ENCODE measurements around the gene LGALS1. TPM values are rescaled to one million over a fixed set of nuclear protein-coding genes. Genes with fewer than 3 reads are reported as not detected.

Gene LGALS1
- total RNA-seq, 1 experiment from 2014 or later, result 1,080 TPM

- no peak for TF ChIP-seq ELF1 (IDR thresholded peaks at IDR 0.05; ENCODE audit: borderline replicate concordance, low read depth)
- TF ChIP-seq FOSL1 (IDR thresholded peaks at IDR 0.05; ENCODE audit: low read depth), result no peak
- TF ChIP-seq SIN3A (IDR thresholded peaks at IDR 0.05; ENCODE audit: low read depth), result no peak
- H3K4me3 ChIP-seq (replicated peaks in 1 of 2; ENCODE audit: low read depth in 1 of 2, low read length in 2 of 2), result no peak overlapping the region
- H3K9me3 ChIP-seq (ENCODE audit: control insufficient read depth in 1 of 2, insufficient read depth in 1 of 2, low read depth in 1 of 2, low read length in 2 of 2), result no peaks in the 10 kb centered on the region; a peak in 1 of 4 replicates
- ChIA-PET CTCF (no interaction called here), POLR2A (no interaction called here), RAD21 (ENCODE audit: low non-redundant PET in 1 of 2, low total read pairs in 2 of 2, uncharacterized antibody in 2 of 2, unreplicated experiment in 2 of 2) (no interaction called here)
- no peak overlapping the region for H2AFZ ChIP-seq (ENCODE audit: low read depth, low read length, poor library complexity, severe bottlenecking)
- 0 out of 4 replicates have a peak, but pooled peaks cover 0 to 3% of the 10 kb centered on the region in 2 experiments for H3K4me1 ChIP-seq (ENCODE audit: control insufficient read depth in 1 of 2, insufficient read depth in 2 of 2, low read length in 2 of 2)
- DNase-seq (ENCODE audit: low read depth, low spot score) (no peak), ATAC-seq (no peak)
- H3K9me2 ChIP-seq (ENCODE audit: insufficient read depth), result no peaks in the 10 kb centered on the region
- H3K27ac ChIP-seq (ENCODE audit: low read depth, low read length), result no peak overlapping the region
- no peak overlapping the region for H3K4me2 ChIP-seq (ENCODE audit: low read length)
- H3K79me2 ChIP-seq (ENCODE audit: insufficient read depth, low read length), result no peaks in the 10 kb centered on the region
- intact Hi-C loops (cut with micrococcal nuclease), result no loop called here
- no peak overlapping the region for H3K9ac ChIP-seq (ENCODE audit: low read length)
- no TSS peak for BruUV-seq (replicated peaks)
- no peaks in the 10 kb centered on the region for H3K36me3 ChIP-seq (ENCODE audit: control insufficient read depth in 1 of 2, insufficient read depth in 2 of 2, low read length in 2 of 2)
- H4K20me1 ChIP-seq (ENCODE audit: insufficient read depth), result no peaks in the 10 kb centered on the region
- H3K27me3 ChIP-seq (ENCODE audit: insufficient read depth, low read length), result no peaks in the 10 kb centered on the region
Observed at GRCh38 chr22:37725551-37726240, 50.3 kb downstream of the LGALS1 start.

- intact Hi-C loops (cut with micrococcal nuclease), result no loop called here
- Histone ChIP-seq H3K27ac (ENCODE audit: low read depth, low read length) (no peak overlapping the region), H2AFZ (ENCODE audit: low read depth, low read length, poor library complexity, severe bottlenecking) (no peak overlapping the region), H3K4me2 (ENCODE audit: low read length) (no peak overlapping the region), H3K9me3 (ENCODE audit: control insufficient read depth in 1 of 2, insufficient read depth in 1 of 2, low read depth in 1 of 2, low read length in 2 of 2) (no peaks in the 10 kb centered on the region; a peak in 1 of 4 replicates), H4K20me1 (ENCODE audit: insufficient read depth) (no peaks in the 10 kb centered on the region), H3K27me3 (ENCODE audit: insufficient read depth, low read length) (no peaks in the 10 kb centered on the region), H3K9ac (ENCODE audit: low read length) (no peak overlapping the region), H3K4me3 (replicated peaks in 1 of 2; ENCODE audit: low read depth in 1 of 2, low read length in 2 of 2) (no peak overlapping the region), H3K4me1 (ENCODE audit: control insufficient read depth in 1 of 2, insufficient read depth in 2 of 2, low read length in 2 of 2) (0 out of 4 replicates have a peak, but pooled peaks cover 0 to 3% of the 10 kb centered on the region in 2 experiments), H3K36me3 (ENCODE audit: control insufficient read depth in 1 of 2, insufficient read depth in 2 of 2, low read length in 2 of 2) (no peaks in the 10 kb centered on the region), H3K79me2 (ENCODE audit: insufficient read depth, low read length) (no peaks in the 10 kb centered on the region), H3K9me2 (ENCODE audit: insufficient read depth) (no peaks in the 10 kb centered on the region)
- ATAC-seq (peak; percentile 60), DNase-seq (ENCODE audit: low read depth, low spot score) (no peak)
- BruUV-seq (replicated peaks), result no TSS peak
- ChIA-PET POLR2A (no interaction called here), CTCF (no interaction called here), RAD21 (ENCODE audit: low non-redundant PET in 1 of 2, low total read pairs in 2 of 2, uncharacterized antibody in 2 of 2, unreplicated experiment in 2 of 2) (no interaction called here)
- TF ChIP-seq POLR2A (IDR thresholded peaks at IDR 0.05; ENCODE audit: borderline replicate concordance, extremely low read depth, insufficient read depth, insufficient read length) (no peak), EZH2 (IDR thresholded peaks at IDR 0.05) (no peak), RAD21 (IDR thresholded peaks at IDR 0.05; ENCODE audit: low read depth) (peak; percentile 43; the same call in 1 of the 2 replicates), ELF1 (IDR thresholded peaks at IDR 0.05; ENCODE audit: borderline replicate concordance, low read depth) (no peak)
- TF ChIP-seq, protein P1, sequence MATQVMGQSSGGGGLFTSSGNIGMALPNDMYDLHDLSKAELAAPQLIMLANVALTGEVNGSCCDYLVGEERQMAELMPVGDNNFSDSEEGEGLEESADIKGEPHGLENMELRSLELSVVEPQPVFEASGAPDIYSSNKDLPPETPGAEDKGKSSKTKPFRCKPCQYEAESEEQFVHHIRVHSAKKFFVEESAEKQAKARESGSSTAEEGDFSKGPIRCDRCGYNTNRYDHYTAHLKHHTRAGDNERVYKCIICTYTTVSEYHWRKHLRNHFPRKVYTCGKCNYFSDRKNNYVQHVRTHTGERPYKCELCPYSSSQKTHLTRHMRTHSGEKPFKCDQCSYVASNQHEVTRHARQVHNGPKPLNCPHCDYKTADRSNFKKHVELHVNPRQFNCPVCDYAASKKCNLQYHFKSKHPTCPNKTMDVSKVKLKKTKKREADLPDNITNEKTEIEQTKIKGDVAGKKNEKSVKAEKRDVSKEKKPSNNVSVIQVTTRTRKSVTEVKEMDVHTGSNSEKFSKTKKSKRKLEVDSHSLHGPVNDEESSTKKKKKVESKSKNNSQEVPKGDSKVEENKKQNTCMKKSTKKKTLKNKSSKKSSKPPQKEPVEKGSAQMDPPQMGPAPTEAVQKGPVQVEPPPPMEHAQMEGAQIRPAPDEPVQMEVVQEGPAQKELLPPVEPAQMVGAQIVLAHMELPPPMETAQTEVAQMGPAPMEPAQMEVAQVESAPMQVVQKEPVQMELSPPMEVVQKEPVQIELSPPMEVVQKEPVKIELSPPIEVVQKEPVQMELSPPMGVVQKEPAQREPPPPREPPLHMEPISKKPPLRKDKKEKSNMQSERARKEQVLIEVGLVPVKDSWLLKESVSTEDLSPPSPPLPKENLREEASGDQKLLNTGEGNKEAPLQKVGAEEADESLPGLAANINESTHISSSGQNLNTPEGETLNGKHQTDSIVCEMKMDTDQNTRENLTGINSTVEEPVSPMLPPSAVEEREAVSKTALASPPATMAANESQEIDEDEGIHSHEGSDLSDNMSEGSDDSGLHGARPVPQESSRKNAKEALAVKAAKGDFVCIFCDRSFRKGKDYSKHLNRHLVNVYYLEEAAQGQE (IDR thresholded peaks at IDR 0.05; ENCODE audit: low read depth), result no peak
- TF ChIP-seq, protein P2, sequence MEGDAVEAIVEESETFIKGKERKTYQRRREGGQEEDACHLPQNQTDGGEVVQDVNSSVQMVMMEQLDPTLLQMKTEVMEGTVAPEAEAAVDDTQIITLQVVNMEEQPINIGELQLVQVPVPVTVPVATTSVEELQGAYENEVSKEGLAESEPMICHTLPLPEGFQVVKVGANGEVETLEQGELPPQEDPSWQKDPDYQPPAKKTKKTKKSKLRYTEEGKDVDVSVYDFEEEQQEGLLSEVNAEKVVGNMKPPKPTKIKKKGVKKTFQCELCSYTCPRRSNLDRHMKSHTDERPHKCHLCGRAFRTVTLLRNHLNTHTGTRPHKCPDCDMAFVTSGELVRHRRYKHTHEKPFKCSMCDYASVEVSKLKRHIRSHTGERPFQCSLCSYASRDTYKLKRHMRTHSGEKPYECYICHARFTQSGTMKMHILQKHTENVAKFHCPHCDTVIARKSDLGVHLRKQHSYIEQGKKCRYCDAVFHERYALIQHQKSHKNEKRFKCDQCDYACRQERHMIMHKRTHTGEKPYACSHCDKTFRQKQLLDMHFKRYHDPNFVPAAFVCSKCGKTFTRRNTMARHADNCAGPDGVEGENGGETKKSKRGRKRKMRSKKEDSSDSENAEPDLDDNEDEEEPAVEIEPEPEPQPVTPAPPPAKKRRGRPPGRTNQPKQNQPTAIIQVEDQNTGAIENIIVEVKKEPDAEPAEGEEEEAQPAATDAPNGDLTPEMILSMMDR (IDR thresholded peaks at IDR 0.05 in 2 of 3, conservative IDR thresholded peaks at IDR 0.05 in 1 of 3; ENCODE audit: borderline replicate concordance in 1 of 3, insufficient read depth in 1 of 3, low read depth in 2 of 3, low read length in 2 of 3), result 0 out of 6 replicates have a peak, but pooled peaks of 1 of the 3 experiments have one; percentile 14
Observed at GRCh38 chr22:37726241-37726887, 50.9 kb downstream of the LGALS1 start.

Data from HCT116 (cell line).